GM21447 (cell line): ENCODE measurements around the gene APOM.

Source experiments
- ATAC-seq: cut with Tn5 transposase; IDR thresholded peaks from one replicate; pipeline ENCODE4 v1.9.1; 2021; ENCODE audit not compliant: unreplicated experiment

The APOM gene

GRCh38 chr6:31657406-31658157 lies 1.9 kb downstream of the APOM start:
- no peak for ATAC-seq

- no peak for ATAC-seq
These were observed 2.5 kb downstream of the APOM start for GRCh38 chr6:31658158-31658688.

GRCh38 chr6:31658983-31659648 lies 3.4 kb downstream of the APOM start:
- ATAC-seq: no peak

- ATAC-seq: no peak
These were observed 4.1 kb downstream of the APOM start for GRCh38 chr6:31659649-31660380.

- no peak for ATAC-seq
These were observed 4.9 kb downstream of the APOM start, which contains the start of gene C6orf47 for GRCh38 chr6:31660381-31661261. C6orf47 (minus strand) TSS chr6:31660778; CDS start chr6:31659947, 831 bp downstream.

- ATAC-seq: no peak
These were observed 5.8 kb downstream of the APOM start for GRCh38 chr6:31661262-31662123.

GRCh38 chr6:31662124-31662723 lies 6.5 kb downstream of the APOM start:
- ATAC-seq: no peak

- ATAC-seq: no peak
These were observed 7.6 kb downstream of the APOM start for GRCh38 chr6:31663126-31663960.

GRCh38 chr6:31663961-31664789 lies 8.5 kb downstream of the APOM start:
- ATAC-seq: no peak

GRCh38 chr6:31664790-31665500 lies 9.3 kb downstream of the APOM start, which contains the start of gene GPANK1:
GPANK1 (minus strand) TSS chr6:31664997; CDS start chr6:31664478, 519 bp downstream.
- ATAC-seq: peak; percentile 30

GRCh38 chr6:31665501-31666336 lies 10.0 kb downstream of the APOM start, which contains the start of gene CSNK2B:
CSNK2B (plus strand) TSS chr6:31666080; CDS start chr6:31666832, 752 bp downstream.
- peak; percentile 73 for ATAC-seq

GRCh38 chr6:31666337-31666965 lies 10.8 kb downstream of the APOM start:
- ATAC-seq: no peak

GRCh38 chr6:31669676-31670075 lies 14.0 kb downstream of the APOM start, which contains the start of gene LY6G5B:
LY6G5B (plus strand) TSS chr6:31669976; CDS start chr6:31670951, 975 bp downstream.
- no peak for ATAC-seq

GRCh38 chr6:31676322-31676903 lies 20.7 kb downstream of the APOM start:
- ATAC-seq: no peak

GRCh38 chr6:31676904-31677303 lies 21.2 kb downstream of the APOM start:
- no peak for ATAC-seq
